Calu3 (cell line): ENCODE measurements around the gene HACD2. TPM values are rescaled to one million over a fixed set of nuclear protein-coding genes. Genes with fewer than 3 reads are reported as not detected.
"Not testable (repeated sequence)": the region's sequence is repeated elsewhere in the genome, so short reads cannot be mapped to it uniquely, and the experiment has no call there.

Experiments
- BruUV-seq: library from RNA; stranded (reverse); fragments of 400-500 nt; replicated peaks from 2 replicates; lab custom pipeline; 2021; lab: Mats Ljungman, UMichigan
- CTCF ChIA-PET: fragments of 300-600 bp; sonication (Branson Sonifier 250); formaldehyde crosslinking; loops from one replicate; lab custom pipeline; 2022; ENCODE audit warnings: antibody characterized with exemption; lab: Charles Lee
- DNase-seq: peaks from one replicate; pipeline ENCODE4 v3.0.0; 2022
- H3K27ac Mint-ChIP-seq: one replicate; pipeline ENCODE4 v1.8.0; 2022; ENCODE audit warnings: mixed read lengths; ENCODE audit not compliant: unreplicated experiment
- H3K27me3 Mint-ChIP-seq: one replicate; pipeline ENCODE4 v1.8.0; 2022; ENCODE audit warnings: mixed read lengths; ENCODE audit not compliant: unreplicated experiment
- H3K36me3 Mint-ChIP-seq: one replicate; pipeline ENCODE4 v1.8.0; 2022; ENCODE audit warnings: mild to moderate bottlenecking, moderate library complexity, mixed read lengths; ENCODE audit not compliant: insufficient read depth, unreplicated experiment
- H3K4me1 Mint-ChIP-seq: one replicate; pipeline ENCODE4 v1.8.0; 2022; ENCODE audit warnings: mild to moderate bottlenecking, low read depth, mixed read lengths; ENCODE audit not compliant: unreplicated experiment
- H3K4me3 Mint-ChIP-seq: one replicate; pipeline ENCODE4 v1.8.0; 2022; ENCODE audit warnings: mild to moderate bottlenecking, low read depth, moderate library complexity, mixed read lengths; ENCODE audit not compliant: unreplicated experiment
- H3K9me3 Mint-ChIP-seq: one replicate; pipeline ENCODE4 v1.8.0; 2022; ENCODE audit warnings: low read depth, mixed read lengths; ENCODE audit not compliant: unreplicated experiment
- CTCF ChIP-seq: fragments of 200-600 bp; IDR thresholded peaks from one replicate; pipeline ENCODE4 v1.8.0; 2022; ENCODE audit warnings: antibody characterized with exemption; ENCODE audit not compliant: unreplicated experiment
- intact Hi-C: fragments of 100-400 bp; cut with micrococcal nuclease; formaldehyde crosslinking; loops from one replicate; pipeline ENCODE4 v1.10.0; 2022; ENCODE audit not compliant: unreplicated experiment
- total RNA-seq: library from RNA; stranded (reverse); gene quantifications from 2 replicates; pipeline ENCODE4 v1.2.3, GENCODE V29; 2022

HACD2 gene
- total RNA-seq, 1 experiment from 2014 or later = 69.0 TPM

GRCh38 chr3:123618076-123618708 is 33.3 kb upstream of the HACD2 start:
- Mint-ChIP-seq H3K36me3 (peaks cover 3% of the 10 kb centered on the region), H3K27ac (no peak overlapping the region), H3K9me3 (no peaks in the 10 kb centered on the region), H3K4me1 (peaks cover 14% of the 10 kb centered on the region), H3K4me3 (no peak overlapping the region), H3K27me3 (no peaks in the 10 kb centered on the region)
- BruUV-seq = no TSS peak
- TF ChIP-seq CTCF = no peak
- intact Hi-C loops = no loop called here
- CTCF ChIA-PET = interaction anchor here (1.1 to 1.5 kb wide), 3 partner anchors 12 to 34 kb away, joined by 3 to 6 read pairs (median 4); no protein-coding TSS in a partner anchor
- no peak for DNase-seq

GRCh38 chr3:123616593-123616992 is 31.7 kb upstream of the HACD2 start:
- TF ChIP-seq CTCF = no peak
- no peak for DNase-seq
- Mint-ChIP-seq H3K27me3 (no peaks in the 10 kb centered on the region), H3K9me3 (no peaks in the 10 kb centered on the region), H3K36me3 (peaks cover 6% of the 10 kb centered on the region), H3K27ac (no peak overlapping the region), H3K4me1 (peaks cover 14% of the 10 kb centered on the region), H3K4me3 (no peak overlapping the region)
- no TSS peak for BruUV-seq
- CTCF ChIA-PET = no interaction called here
- intact Hi-C loops = no loop called here

GRCh38 chr3:123613543-123613942 is 28.7 kb upstream of the HACD2 start:
- intact Hi-C loops = no loop called here
- CTCF ChIA-PET = interaction anchor here (0.7 kb wide), 1 partner anchor 248 kb away, joined by 6 read pairs; no protein-coding TSS in a partner anchor
- H3K27me3 Mint-ChIP-seq = no peaks in the 10 kb centered on the region
- H3K36me3 Mint-ChIP-seq = peaks cover 9% of the 10 kb centered on the region
- no TSS peak for BruUV-seq
- no peaks in the 10 kb centered on the region for H3K9me3 Mint-ChIP-seq
- DNase-seq = no peak
- H3K27ac Mint-ChIP-seq = no peak overlapping the region
- no peak overlapping the region for H3K4me3 Mint-ChIP-seq
- H3K4me1 Mint-ChIP-seq = peaks cover 6% of the 10 kb centered on the region
- TF ChIP-seq CTCF = no peak

GRCh38 chr3:123611674-123612073 is 26.8 kb upstream of the HACD2 start:
- H3K27ac Mint-ChIP-seq, H3K27me3 Mint-ChIP-seq, H3K4me3 Mint-ChIP-seq, DNase-seq, BruUV-seq, intact Hi-C loops, H3K36me3 Mint-ChIP-seq, H3K4me1 Mint-ChIP-seq, H3K9me3 Mint-ChIP-seq: not testable (repeated sequence)
- CTCF ChIA-PET = interaction anchor here (0.6 kb wide), 1 partner anchor 16 kb away, joined by 4 read pairs; no protein-coding TSS in a partner anchor

GRCh38 chr3:123611082-123611481 is 26.2 kb upstream of the HACD2 start:
- no peak for TF ChIP-seq CTCF
- Mint-ChIP-seq H3K27ac (no peak overlapping the region), H3K4me3 (no peak overlapping the region), H3K27me3 (no peaks in the 10 kb centered on the region), H3K4me1 (peaks cover 6% of the 10 kb centered on the region), H3K36me3 (peaks cover 10% of the 10 kb centered on the region), H3K9me3 (no peaks in the 10 kb centered on the region)
- no TSS peak for BruUV-seq
- intact Hi-C loops = no loop called here
- CTCF ChIA-PET = interaction anchor here (0.6 kb wide), 1 partner anchor 15 kb away, joined by 4 read pairs; no protein-coding TSS in a partner anchor
- DNase-seq = no peak
